Measurements from ENCODE around the gene LDLRAD4.

Gene LDLRAD4

GRCh38 chr18:13415736-13416135, 197.2 kb downstream of the LDLRAD4 start:
- no peak overlapping the region for H3K27ac ChIP-seq
- H3K4me2 ChIP-seq (ENCODE audit: low read length): no peak overlapping the region
- H3K27me3 ChIP-seq (ENCODE audit: control insufficient read depth, insufficient read depth, low read length): no peaks in the 10 kb centered on the region
- no peaks in the 10 kb centered on the region for H3K36me3 ChIP-seq (ENCODE audit: control insufficient read depth, insufficient read depth, low read length)
- H3K9ac ChIP-seq: no peak overlapping the region
- H3K79me2 ChIP-seq: no peaks in the 10 kb centered on the region
- no peaks in the 10 kb centered on the region for H3K9me3 ChIP-seq (ENCODE audit: control insufficient read depth, low read length)
- no peaks in the 10 kb centered on the region for H3K4me1 ChIP-seq
- H3K4me3 ChIP-seq (ENCODE audit: low read depth, low read length): no peak overlapping the region
- TF ChIP-seq CTCF (IDR thresholded peaks at IDR 0.05): no peak
- no peak overlapping the region for H2AFZ ChIP-seq

- Histone ChIP-seq H3K36me3 (ENCODE audit: control insufficient read depth, insufficient read depth, low read length) (no peaks in the 10 kb centered on the region), H3K4me1 (no peaks in the 10 kb centered on the region), H3K9me3 (ENCODE audit: control insufficient read depth, low read length) (no peaks in the 10 kb centered on the region), H3K27me3 (ENCODE audit: control insufficient read depth, insufficient read depth, low read length) (no peaks in the 10 kb centered on the region), H3K79me2 (no peaks in the 10 kb centered on the region), H3K4me3 (ENCODE audit: low read depth, low read length) (no peak overlapping the region), H3K9ac (no peak overlapping the region), H2AFZ (no peak overlapping the region), H3K27ac (no peak overlapping the region), H3K4me2 (ENCODE audit: low read length) (no peak overlapping the region)
- no peak for TF ChIP-seq CTCF (IDR thresholded peaks at IDR 0.05)
Measured at GRCh38 chr18:13416208-13416607, 197.6 kb downstream of the LDLRAD4 start.

- no peaks in the 10 kb centered on the region for H3K36me3 ChIP-seq (ENCODE audit: control insufficient read depth, insufficient read depth, low read length)
- H2AFZ ChIP-seq: no peak overlapping the region
- no peak overlapping the region for H3K9ac ChIP-seq
- H3K4me1 ChIP-seq: no peaks in the 10 kb centered on the region
- no peaks in the 10 kb centered on the region for H3K27me3 ChIP-seq (ENCODE audit: control insufficient read depth, insufficient read depth, low read length)
- H3K9me3 ChIP-seq (ENCODE audit: control insufficient read depth, low read length): no peaks in the 10 kb centered on the region
- H3K79me2 ChIP-seq: no peaks in the 10 kb centered on the region
- no peak for TF ChIP-seq CTCF (IDR thresholded peaks at IDR 0.05)
- no peak overlapping the region for H3K4me3 ChIP-seq (ENCODE audit: low read depth, low read length)
- H3K27ac ChIP-seq: no peak overlapping the region
- no peak overlapping the region for H3K4me2 ChIP-seq (ENCODE audit: low read length)
Measured at GRCh38 chr18:13416848-13417247, 198.3 kb downstream of the LDLRAD4 start.

- Histone ChIP-seq H3K9me3 (ENCODE audit: control insufficient read depth, low read length) (no peaks in the 10 kb centered on the region), H3K4me2 (ENCODE audit: low read length) (no peak overlapping the region), H3K27ac (no peak overlapping the region), H2AFZ (no peak overlapping the region), H3K79me2 (no peaks in the 10 kb centered on the region), H3K27me3 (ENCODE audit: control insufficient read depth, insufficient read depth, low read length) (no peaks in the 10 kb centered on the region), H3K4me3 (ENCODE audit: low read depth, low read length) (no peak overlapping the region), H3K36me3 (ENCODE audit: control insufficient read depth, insufficient read depth, low read length) (no peaks in the 10 kb centered on the region), H3K4me1 (no peaks in the 10 kb centered on the region), H3K9ac (no peak overlapping the region)
- no peak for TF ChIP-seq CTCF (IDR thresholded peaks at IDR 0.05)
Measured at GRCh38 chr18:13418013-13418710, 199.6 kb downstream of the LDLRAD4 start.
